Prostate gland (tissue), 2 donors: ENCODE results near the gene ZNF415. TPM values are rescaled to one million over a fixed set of nuclear protein-coding genes. Genes with fewer than 3 reads are reported as not detected.

Source experiments
- DNase-seq: peaks from one replicate; pipeline ENCODE4 v3.0.0-alpha.2; 2019; ENCODE audit warnings: low spot score
- H3K27ac ChIP-seq, 2 donors: fragments of 200-600 bp; sonication (generic); 2 replicates each; pipeline ENCODE4 v1.5.1; 2017 to 2019
- H3K27me3 ChIP-seq: fragments of 200-600 bp; sonication (generic); replicated peaks from 2 replicates; pipeline ENCODE4 v1.5.1; 2019; ENCODE audit not compliant: insufficient read depth
- H3K36me3 ChIP-seq, 2 donors: fragments of 200-600 bp; sonication (generic); 1 replicate in 1 of 2; 2 replicates in 1 of 2; pipeline versions ENCODE4 v1.5.1 to v1.8.1; 2017 to 2019
- H3K4me1 ChIP-seq: fragments of 200-600 bp; sonication (generic); replicated peaks from 2 replicates; pipeline ENCODE4 v1.5.1; 2019
- H3K4me3 ChIP-seq, 2 donors: fragments of 200-600 bp; sonication (generic); 2 replicates each; pipeline ENCODE4 v1.5.1; 2017 to 2019
- H3K9me3 ChIP-seq: fragments of 200-600 bp; sonication (generic); 2 replicates; pipeline ENCODE4 v1.5.1; 2017
- POLR2A ChIP-seq: fragments of 450-650 bp; IDR thresholded peaks from one replicate; pipeline ENCODE4 v1.6.1; 2016; ENCODE audit warnings: antibody characterized with exemption, mild to moderate bottlenecking
- POLR2AphosphoS5 ChIP-seq: sonication (generic); formaldehyde crosslinking; IDR thresholded peaks from one replicate; pipeline ENCODE4 v1.6.1; 2017; ENCODE audit warnings: antibody characterized with exemption
- WGBS: methylation state at CpG from one replicate; pipeline ENCODE4 v1.1.5; 2018; 5-methylcytosine and 5-hydroxymethylcytosine counted together
- intact Hi-C: fragments of 100-400 bp; cut with DNase I; formaldehyde crosslinking; loops from one replicate; pipeline ENCODE4 v1.14.2; 2022
- total RNA-seq, 2 donors: library from RNA; depleted of rRNA; stranded (reverse); fragments of >200 nt; gene quantifications; one replicate each; pipeline ENCODE4 v1.1.0, GENCODE V29; 2016
- TF ChIP-seq, protein P1 (sequence below), 4 experiments: fragments of 200-600 bp in 2 of 4; fragments of 450-650 bp in 2 of 4; sonication (generic) in 2 of 4; IDR thresholded peaks; 1 replicate in 3 of 4; 2 replicates in 1 of 4; pipeline ENCODE4 v1.5.1; 2016 to 2019; ENCODE audit warnings: antibody characterized with exemption in 4 of 4, mild to moderate bottlenecking in 2 of 4, moderate library complexity in 2 of 4

ZNF415 gene
- total RNA-seq, 2 donors from 2014 or later = 13.7 to 22.8 TPM

DNA sequence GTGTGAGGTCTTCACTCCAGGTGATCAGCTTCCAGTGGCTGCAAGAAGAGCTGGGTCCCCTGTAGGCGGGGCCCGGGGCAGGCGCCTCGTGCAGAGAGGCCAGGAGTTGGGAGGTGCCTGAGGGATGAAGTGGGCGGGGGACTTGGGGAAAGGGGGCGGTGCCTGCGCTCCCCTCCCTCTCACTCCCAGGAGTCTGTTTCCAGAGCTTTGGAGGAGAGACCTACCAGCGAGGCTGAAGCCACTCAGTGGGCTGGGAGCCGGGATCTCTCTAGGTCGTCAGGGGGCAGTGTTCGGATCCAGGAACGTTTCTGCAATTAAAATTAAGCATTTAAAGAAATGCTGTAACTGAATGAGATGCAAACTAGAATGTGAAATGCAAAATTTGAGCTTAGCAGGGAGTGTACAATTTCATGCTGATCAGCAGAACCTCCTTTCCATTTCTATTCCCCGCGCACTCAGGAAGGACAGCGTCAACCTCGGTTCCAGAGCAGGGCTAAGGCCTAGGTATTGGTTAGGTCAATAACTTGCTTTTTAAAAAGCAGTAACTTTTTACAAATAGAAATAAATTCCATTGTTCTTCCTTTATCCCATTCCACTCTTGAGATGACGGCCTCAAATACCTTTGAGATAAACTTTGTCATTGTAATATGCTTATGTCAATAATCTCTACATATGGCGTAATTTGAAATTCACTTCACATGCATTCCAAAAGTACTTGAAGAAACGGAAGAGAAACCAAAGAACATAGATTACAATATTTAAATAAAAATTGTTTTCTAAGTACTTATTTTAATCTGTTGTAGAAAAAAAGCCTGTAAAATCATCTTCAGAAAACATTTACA, 41.1 kb downstream of the ZNF415 start:
- Histone ChIP-seq H3K27ac (no peak overlapping the region), H3K4me1 (no peaks in the 10 kb centered on the region), H3K4me3 (no peak overlapping the region), H3K36me3 (peaks cover 5 to 7% of the 10 kb centered on the region in 2 donors), H3K9me3 (no peaks in the 10 kb centered on the region), H3K27me3 (no peaks in the 10 kb centered on the region)
- no peak for TF ChIP-seq POLR2AphosphoS5
- TF ChIP-seq, protein P1, sequence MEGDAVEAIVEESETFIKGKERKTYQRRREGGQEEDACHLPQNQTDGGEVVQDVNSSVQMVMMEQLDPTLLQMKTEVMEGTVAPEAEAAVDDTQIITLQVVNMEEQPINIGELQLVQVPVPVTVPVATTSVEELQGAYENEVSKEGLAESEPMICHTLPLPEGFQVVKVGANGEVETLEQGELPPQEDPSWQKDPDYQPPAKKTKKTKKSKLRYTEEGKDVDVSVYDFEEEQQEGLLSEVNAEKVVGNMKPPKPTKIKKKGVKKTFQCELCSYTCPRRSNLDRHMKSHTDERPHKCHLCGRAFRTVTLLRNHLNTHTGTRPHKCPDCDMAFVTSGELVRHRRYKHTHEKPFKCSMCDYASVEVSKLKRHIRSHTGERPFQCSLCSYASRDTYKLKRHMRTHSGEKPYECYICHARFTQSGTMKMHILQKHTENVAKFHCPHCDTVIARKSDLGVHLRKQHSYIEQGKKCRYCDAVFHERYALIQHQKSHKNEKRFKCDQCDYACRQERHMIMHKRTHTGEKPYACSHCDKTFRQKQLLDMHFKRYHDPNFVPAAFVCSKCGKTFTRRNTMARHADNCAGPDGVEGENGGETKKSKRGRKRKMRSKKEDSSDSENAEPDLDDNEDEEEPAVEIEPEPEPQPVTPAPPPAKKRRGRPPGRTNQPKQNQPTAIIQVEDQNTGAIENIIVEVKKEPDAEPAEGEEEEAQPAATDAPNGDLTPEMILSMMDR (IDR thresholded peaks at IDR 0.05) = no peak
- no peak for TF ChIP-seq POLR2A
- no peak for DNase-seq
- intact Hi-C loops = no loop called here
- WGBS = 85% methylated on average over 19 of the region's 19 CpGs

DNA sequence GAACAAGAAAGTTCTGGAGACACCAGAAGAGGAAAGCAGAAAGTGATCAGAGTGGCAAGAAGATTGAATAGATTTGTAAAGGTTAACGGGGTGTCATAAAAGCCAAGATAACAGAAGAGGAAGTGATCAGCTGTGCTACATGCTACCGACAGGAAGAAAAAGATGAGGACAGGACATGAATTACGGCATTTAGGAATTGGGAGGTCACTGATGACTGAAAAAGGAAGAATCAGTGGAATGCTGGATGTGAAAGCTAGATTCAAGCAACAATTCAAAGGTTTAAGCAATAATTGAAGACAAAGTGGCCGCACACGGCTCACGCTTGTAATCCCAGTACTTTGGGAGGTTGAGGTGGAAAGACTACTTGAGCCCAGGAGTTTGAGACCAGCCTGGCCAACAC, 44.6 kb downstream of the ZNF415 start:
- no peak overlapping the region for H3K4me3 ChIP-seq
- intact Hi-C loops = no loop called here
- H3K4me1 ChIP-seq = no peaks in the 10 kb centered on the region
- H3K9me3 ChIP-seq = no peaks in the 10 kb centered on the region
- no peak overlapping the region for H3K27ac ChIP-seq
- no peaks in the 10 kb centered on the region for H3K27me3 ChIP-seq
- WGBS = 85% methylated on average over 6 of the region's 6 CpGs
- no peak for DNase-seq
- H3K36me3 ChIP-seq = peaks cover 5 to 12% of the 10 kb centered on the region in 2 donors
- TF ChIP-seq POLR2A (no peak), POLR2AphosphoS5 (no peak)
- TF ChIP-seq, protein P1 (IDR thresholded peaks at IDR 0.05) = no peak

DNA sequence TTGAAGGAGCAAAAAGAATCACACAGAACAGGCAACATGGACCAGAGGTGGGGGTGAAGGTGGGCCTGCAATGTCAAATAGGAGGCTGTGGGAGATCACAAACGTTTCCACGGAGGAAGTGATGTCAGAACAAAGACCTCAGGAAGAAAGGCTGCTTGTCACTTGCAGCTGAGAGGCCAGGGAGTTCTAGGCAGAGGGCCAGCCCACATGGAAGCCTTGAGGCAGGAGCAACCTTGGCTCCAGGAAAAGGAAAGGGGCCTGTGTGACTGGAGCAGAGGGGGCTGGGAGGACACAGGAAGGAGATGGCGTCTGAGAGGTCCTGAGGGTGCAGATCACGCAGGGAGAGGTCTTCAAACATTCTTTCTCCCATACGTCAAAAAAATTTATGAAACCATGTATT, 45.8 kb downstream of the ZNF415 start:
- WGBS = 59% methylated on average over 5 of the region's 5 CpGs
- Histone ChIP-seq H3K4me3 (no peak overlapping the region), H3K9me3 (no peaks in the 10 kb centered on the region), H3K27me3 (no peaks in the 10 kb centered on the region), H3K27ac (no peak overlapping the region), H3K4me1 (no peaks in the 10 kb centered on the region), H3K36me3 (peaks cover 5 to 12% of the 10 kb centered on the region in 2 donors)
- intact Hi-C loops = no loop called here
- TF ChIP-seq POLR2AphosphoS5 (peak; percentile 26), POLR2A (no peak)
- TF ChIP-seq, protein P1 (IDR thresholded peaks at IDR 0.05) = no peak
- DNase-seq = no peak

DNA sequence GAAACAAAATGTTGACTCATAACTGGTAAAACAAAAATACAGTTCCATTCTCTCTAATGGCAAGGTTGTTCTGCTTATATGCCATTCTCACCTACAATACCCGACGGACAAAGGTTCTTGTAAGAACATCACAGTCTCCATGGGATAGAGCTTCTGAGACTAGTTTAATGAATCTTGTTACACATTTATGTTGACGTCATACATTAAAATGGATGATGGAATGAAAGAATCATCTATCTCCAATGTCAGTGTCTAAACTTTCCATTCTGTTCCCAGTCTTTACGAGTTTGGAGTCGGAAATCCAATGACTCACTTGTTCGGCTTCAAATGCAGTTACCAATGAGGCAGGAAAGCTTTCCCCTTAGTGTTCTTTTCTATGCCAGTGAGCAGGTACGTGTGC, 47.2 kb downstream of the ZNF415 start:
- peaks cover 3 to 8% of the 10 kb centered on the region in 2 donors for H3K36me3 ChIP-seq
- H3K4me3 ChIP-seq = no peak overlapping the region
- intact Hi-C loops = no loop called here
- 94% methylated on average over 7 of the region's 7 CpGs for WGBS
- no peaks in the 10 kb centered on the region for H3K27me3 ChIP-seq
- TF ChIP-seq, protein P1 (IDR thresholded peaks at IDR 0.05) = no peak
- TF ChIP-seq POLR2A = no peak
- no peak for TF ChIP-seq POLR2AphosphoS5
- no peaks in the 10 kb centered on the region for H3K9me3 ChIP-seq
- no peak overlapping the region for H3K27ac ChIP-seq
- no peak for DNase-seq
- H3K4me1 ChIP-seq = no peaks in the 10 kb centered on the region

DNA sequence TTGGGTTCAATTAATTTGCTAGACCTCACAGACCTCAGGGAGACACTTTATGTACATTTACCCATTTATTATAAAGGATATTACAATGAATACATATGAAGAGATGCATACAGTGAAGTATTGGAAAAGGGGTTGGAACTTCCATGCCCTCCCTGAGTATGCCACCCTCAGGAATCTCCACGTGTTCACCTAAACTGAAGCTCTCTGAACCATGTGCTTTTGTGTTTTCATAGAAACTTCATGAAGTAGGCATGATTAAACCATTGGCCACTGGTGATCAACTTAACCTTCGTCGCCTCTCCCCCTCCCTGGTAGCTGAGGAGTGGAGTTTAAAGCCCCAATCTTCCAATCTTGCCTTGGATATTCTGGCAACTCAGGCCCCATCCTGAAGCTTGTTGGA, 49.8 kb downstream of the ZNF415 start:
- TF ChIP-seq POLR2A (no peak), POLR2AphosphoS5 (no peak)
- TF ChIP-seq, protein P1 (IDR thresholded peaks at IDR 0.05) = no peak
- no peak for DNase-seq
- no peaks in the 10 kb centered on the region for H3K4me1 ChIP-seq
- intact Hi-C loops = no loop called here
- WGBS = 93% methylated on average over 3 of the region's 3 CpGs
- H3K4me3 ChIP-seq = no peak overlapping the region
- no peaks in the 10 kb centered on the region for H3K27me3 ChIP-seq
- no peak overlapping the region for H3K27ac ChIP-seq
- no peaks in the 10 kb centered on the region for H3K9me3 ChIP-seq
- H3K36me3 ChIP-seq = peaks cover 0 to 6% of the 10 kb centered on the region in 2 donors
